IPS DF 19.7 (cell line): ENCODE measurements around the gene LDLRAD3.
"Not testable (repeated sequence)": the region's sequence is repeated elsewhere in the genome, so short reads cannot be mapped to it uniquely, and the experiment has no call there.

ENCODE experiments used
- DNase-seq: peaks from one replicate; pipeline ENCODE4 v3.0.0-alpha.2; 2013; ENCODE audit warnings: low read depth, low spot score

Gene LDLRAD3

GRCh38 chr11:36016709-36017108, 72.8 kb downstream of the LDLRAD3 start:
- no peak for DNase-seq

DNA sequence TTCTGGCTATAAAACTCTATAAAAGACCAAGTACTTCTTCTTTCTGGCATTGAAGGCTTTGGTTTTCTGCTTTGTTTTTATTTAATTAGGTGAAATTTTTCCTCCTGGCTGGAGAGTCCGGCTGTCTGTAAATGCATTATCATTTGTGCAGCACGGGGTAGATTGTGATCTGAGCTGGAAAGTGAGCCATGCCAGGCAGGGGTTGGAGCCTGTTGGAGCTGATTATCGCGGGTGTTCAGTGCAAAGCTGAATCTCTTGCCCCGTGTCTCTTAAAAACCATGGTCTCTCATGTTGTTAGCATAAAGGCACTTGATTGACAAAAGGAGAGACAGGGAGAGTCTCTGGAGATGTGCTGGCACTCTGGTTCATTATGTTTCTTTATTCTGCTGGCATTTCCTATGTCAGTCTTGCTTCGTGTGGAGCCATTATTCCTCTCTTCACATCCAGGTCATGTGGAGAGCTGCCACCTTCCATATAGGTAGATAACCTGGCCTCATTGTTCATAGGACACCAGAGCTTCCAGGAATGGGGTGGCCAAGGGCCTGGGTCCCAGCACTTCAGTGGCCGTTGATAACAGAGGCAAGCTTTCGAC, 75.2 kb downstream of the LDLRAD3 start:
- no peak for DNase-seq

DNA sequence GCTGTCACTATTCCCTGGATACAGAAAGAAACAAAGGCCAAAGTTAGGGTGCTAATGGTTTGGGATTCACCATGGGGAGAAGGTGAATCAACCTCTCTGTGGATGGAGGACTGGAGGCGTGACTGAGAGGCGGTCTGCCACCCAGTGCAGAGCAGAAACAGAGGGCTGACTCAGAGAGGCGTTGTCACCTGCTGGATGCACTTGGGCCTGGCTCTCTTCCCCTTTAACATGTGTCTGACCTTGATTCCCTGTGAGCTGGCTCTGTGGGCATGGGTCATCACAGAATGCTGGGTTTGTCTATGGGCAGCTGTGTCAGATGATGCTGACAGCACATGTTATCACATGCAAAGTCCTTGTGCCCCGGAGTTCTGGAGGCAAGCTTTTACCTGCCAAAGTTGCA, 75.9 kb downstream of the LDLRAD3 start:
- no peak for DNase-seq

- DNase-seq, result no peak
These were observed 79.0 kb downstream of the LDLRAD3 start for GRCh38 chr11:36022882-36023281.

GRCh38 chr11:36023922-36024321, 80.1 kb downstream of the LDLRAD3 start:
- DNase-seq, result no peak

GRCh38 chr11:36024716-36025115, 80.9 kb downstream of the LDLRAD3 start:
- no peak for DNase-seq

DNA sequence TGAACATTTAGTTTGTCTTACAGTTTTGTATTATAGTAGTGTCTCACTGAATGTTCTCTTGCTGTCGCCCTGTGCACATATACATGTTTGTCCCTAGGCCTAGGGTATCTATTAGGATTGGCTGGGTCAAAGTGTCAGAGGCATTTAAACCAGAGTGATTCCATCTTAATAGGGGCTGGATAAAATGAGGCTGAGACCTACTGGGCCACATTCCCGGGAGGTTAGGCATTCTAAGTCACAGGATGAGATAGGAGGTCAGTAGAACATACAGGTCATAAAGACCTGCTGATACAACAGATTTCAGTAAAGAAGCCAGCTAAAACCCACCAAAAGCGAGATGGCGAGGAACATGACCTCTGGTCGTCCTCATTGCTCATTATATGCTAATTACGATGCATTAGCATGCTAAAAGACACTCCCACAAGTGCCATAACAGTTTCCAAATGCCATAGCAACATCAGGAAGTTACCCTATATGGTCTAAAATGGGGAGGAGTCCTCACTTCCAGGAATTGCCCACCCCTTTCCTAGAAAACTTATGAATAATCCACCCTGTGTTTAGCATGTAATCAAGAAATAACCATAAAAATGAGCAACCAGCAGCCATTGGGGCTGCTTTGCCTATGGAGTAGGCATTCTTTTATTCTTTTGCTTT, 82.6 kb downstream of the LDLRAD3 start:
- no peak for DNase-seq

- DNase-seq, result no peak
These were observed 83.9 kb downstream of the LDLRAD3 start for GRCh38 chr11:36027731-36028130.

DNA sequence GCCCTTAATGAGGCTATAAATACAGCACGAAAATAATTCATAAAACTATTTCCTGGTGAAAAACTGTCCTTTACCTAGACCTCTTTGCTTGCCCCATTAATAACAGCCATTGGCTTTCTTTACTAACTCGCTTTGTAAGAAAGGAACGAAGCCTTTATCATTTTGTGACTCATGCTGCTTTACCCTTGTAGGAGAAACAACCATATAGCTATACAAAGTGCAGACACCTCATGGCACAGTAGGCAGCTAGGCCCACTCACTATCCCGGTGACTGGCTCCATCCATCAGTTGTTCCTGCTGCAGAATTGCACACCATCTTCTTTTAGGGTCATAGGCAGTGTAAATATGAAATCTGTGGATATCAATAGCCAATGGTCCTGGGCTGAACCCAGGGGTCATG, 85.8 kb downstream of the LDLRAD3 start:
- no peak for DNase-seq

GRCh38 chr11:36030731-36031281, 86.9 kb downstream of the LDLRAD3 start:
- DNase-seq, result no peak

GRCh38 chr11:36033082-36033751, 89.4 kb downstream of the LDLRAD3 start:
- peak; percentile 42 for DNase-seq

GRCh38 chr11:36033936-36034335, 90.1 kb downstream of the LDLRAD3 start:
- DNase-seq, result no peak

DNA sequence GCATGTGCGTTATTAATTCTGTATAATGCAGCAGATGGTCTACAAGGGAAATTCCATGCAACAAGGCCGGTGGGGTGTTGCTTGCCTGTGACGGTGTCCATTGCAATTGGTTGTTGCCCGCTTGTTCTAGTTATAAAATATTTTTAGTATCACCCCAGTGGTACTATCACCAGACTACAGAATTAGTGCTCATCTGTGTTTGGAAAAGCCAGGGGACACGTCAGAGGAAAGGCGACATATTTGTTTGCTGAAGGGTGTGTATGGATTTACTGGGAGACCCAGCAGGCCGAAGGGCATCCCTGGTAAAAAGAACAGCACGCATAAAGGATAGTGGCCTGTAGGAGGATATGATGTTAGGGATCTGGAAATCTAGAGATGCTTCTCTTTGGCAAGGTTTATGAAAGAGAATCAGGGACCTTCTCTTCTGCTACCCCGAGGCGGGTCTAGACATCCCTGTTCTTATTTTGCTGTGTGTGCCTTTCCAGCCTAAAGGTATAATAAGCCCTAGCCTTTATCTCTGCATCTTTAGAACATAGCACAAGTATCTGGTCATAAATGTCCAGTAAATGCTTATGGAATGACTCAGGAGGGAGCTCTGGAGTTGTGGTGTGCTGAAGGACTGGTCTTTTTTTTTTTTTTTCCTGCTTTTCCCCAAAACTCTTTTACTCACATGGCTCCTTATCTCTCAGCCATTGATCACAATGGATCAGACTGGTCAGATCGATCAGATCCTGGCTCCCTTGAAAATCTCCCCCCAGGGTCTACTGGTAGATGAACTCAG, 90.9 kb downstream of the LDLRAD3 start:
- DNase-seq, result no peak

GRCh38 chr11:36035454-36035853, 91.6 kb downstream of the LDLRAD3 start:
- no peak for DNase-seq

- DNase-seq, result no peak
These were observed 92.1 kb downstream of the LDLRAD3 start for GRCh38 chr11:36035999-36036398.

DNA sequence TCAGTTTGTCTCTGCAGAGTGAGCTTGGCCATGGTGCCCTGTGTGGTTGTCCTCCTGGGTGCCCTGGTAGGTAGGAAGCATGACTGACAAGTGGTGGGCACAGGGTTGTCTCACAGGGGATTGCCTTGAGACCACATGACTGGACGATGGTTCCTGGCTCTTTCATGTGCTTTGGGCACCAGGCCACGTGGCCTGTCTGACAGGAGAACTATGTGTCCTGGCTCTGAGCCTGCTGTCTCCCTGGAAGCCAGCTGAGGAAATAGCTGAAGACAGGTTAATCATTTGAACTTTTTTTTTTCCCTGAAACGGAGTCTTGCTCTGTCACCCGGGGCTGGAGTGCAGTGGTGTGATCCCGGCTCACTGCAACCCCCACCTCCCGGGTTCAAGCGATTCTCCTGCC, 93.2 kb downstream of the LDLRAD3 start:
- no peak for DNase-seq

- DNase-seq, result no peak
These were observed 94.7 kb downstream of the LDLRAD3 start for GRCh38 chr11:36038541-36038940.

- no peak for DNase-seq
These were observed 95.6 kb downstream of the LDLRAD3 start for GRCh38 chr11:36039471-36039870.

DNA sequence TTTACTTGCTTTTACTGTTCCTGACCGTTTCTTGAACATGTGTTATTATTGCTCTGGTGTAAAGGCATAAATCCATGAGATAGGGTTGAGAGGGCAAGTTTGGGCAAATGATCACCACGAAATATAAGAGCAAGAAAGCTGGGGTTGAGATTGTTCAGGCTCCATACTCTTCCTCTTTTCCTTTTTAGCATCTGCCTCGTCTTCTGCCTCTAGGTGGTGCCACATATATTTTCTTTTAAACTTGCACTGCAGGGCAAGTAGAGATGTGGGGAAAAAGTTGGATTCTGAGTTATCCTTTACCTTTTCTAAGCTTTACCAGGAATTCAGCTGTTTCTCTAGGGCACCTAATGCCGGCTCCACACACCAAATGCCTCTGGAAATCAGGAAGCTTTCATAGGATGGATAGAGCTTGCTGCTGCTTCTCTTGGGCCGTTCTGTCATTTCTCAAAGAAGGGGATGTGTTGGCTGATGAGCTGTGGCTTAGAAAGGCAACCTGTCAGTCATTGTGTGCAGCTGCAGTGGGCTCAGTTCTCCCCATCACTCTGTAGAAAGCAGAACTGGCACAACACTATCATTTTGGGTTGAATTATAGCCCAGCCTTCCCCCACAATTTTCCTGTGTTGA, 98.2 kb downstream of the LDLRAD3 start:
- no peak for DNase-seq

GRCh38 chr11:36044636-36045035, 100.8 kb downstream of the LDLRAD3 start:
- DNase-seq, result no peak

GRCh38 chr11:36045945-36046344, 102.1 kb downstream of the LDLRAD3 start:
- DNase-seq, result not testable (repeated sequence)

DNA sequence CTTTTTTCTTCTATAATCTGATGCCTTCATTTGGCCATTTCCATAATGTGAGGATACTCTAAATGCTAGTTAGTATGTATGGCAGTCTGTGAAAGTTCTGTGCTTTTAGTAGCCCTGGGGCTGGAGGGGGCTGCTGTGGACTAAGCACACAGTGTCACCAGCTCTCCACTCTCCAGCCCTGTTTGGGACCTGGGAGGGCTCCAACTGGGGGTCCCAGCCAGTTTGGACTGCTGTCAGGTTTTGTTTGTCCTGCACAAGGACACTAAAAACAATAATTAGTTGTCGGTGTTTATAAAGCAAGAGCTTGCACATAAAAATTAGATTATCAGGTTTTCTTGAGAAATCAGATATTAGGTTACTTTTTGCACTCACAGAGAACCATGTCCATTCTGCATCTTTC, 103.1 kb downstream of the LDLRAD3 start:
- no peak for DNase-seq
